ENCODE data around the gene CNGB1.
"Not testable (repeated sequence)": the region's sequence is repeated elsewhere in the genome, so short reads cannot be mapped to it uniquely, and the experiment has no call there.

Gene CNGB1

DNA sequence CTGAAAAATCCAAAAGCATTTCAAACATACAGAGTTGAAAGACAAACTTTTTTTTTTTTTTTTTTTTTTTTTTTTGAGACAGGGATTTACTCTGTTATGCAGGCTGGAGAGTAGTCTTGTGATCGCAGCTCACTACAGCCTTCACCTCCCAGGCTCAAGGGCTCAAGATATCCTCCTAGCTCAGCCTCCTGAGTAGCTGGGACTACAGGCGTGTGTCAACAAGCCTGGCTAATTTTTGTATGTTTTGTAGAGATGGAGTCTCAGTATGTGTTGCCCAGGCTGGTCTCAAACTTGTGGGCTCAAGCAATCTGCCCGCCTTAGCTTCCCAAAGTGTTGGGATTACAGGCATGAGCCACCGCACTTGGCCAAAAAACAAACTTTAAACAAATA is 104.4 kb downstream of the CNGB1 start:
- DNase-seq (ENCODE audit: low read depth in 2 of 3, low spot score in 2 of 3): no peak

DNA sequence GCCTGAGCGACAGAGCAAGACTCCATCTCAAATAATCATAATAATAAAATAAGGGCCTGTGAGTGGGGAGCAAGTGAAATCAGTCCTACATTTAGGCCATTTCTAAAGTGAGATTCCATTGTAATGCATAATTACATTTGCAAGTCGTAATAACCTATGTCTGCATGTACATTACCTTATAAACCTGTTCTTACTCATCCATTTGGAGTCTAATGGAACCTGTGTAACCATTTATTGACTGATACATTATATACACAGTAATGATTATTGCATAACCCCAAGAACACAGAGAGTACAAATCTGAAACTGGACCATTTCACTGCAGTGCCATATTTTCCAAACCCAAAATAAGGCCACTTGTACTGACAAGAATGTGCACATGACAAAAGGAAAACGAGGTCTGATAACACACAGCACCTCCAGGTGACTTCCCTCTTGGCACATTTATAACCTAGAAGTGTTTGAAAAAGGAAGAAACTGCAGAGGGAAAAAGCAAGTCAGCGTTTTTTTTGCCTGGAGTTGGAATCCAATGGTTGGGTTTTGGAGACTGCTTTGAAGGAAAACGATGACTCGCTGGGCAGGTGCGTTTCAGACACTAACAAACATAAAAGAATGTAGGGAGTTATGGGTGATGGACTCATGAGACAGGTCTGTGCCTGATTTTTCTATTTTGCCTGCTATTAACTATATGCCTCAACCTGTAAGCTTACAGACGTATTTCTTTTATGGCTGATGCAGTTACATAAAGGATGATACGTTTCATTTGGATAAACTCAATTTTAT is 105.0 kb downstream of the CNGB1 start:
- no peak for DNase-seq (ENCODE audit: low read depth in 2 of 3, low spot score in 2 of 3)

DNA sequence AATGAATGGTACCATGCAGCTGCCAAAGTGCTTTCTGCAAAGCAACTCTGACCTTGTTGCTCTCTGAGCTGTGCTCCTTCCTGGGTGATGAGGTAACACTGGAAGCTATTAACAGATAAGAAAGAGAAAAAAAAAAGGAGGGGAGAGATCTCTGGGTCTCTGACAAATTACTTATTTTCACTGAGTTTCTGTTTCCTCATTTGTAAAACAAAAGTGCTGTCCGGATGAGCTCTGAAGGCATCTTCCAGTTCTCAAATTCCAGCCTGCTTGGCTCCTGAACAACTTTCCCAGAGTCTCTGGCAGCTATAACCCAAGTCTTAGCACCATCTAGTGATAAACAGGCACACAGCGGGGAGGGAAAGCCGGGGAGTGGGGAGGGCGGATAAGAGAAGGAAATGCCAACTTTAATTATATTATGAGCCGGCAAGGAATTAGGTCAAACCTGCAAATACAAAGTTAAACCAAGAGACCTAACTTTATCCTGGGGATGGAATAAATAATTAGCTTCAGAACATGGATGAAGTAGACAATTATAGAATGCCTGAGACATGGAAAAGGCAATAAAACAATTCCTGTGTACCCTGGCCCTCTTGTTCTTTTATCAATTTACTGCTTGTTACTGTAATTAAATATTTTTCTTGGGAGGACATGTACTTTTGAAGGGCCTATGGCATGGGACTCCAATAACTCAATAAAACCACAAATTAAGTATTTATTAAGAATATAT is 107.3 kb downstream of the CNGB1 start:
- no peak for DNase-seq (ENCODE audit: low read depth in 2 of 3, low spot score in 2 of 3)

DNA sequence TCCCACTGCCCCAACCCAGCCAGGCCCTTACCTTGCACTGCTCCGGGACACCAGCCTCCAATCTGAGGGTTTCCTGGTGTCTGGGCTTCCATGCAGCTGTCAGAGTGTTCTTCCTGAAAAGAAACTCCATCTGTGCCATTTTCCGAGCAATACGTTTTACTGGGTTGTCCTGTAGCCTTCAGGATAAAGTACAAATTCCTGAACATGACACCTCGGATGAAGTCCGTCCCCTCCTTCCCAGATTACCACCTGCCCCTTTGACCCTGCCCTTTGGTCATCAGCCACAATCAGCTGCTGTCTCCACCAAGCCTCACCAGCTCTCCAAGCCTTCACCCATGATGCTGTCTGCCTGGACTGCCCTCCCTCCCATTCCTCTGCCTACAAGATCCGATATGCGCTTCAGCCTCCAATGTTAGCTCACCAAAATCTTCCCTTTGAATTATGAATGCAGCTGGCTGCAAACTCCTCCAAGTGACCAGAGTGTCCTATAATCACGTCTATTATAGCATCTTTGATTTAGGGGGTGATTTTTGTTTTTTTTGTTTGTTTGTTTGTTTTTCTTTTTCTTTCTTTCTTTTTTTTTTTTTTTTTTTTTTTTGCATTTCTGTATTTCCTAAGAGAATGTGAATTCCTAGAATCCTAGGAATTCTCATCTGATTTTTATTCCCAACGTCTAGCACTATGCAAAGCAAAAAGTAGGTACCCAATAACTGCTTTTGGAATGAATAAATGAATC is 108.1 kb downstream of the CNGB1 start:
- DNase-seq (ENCODE audit: low read depth in 2 of 3, low spot score in 2 of 3): no peak

DNA sequence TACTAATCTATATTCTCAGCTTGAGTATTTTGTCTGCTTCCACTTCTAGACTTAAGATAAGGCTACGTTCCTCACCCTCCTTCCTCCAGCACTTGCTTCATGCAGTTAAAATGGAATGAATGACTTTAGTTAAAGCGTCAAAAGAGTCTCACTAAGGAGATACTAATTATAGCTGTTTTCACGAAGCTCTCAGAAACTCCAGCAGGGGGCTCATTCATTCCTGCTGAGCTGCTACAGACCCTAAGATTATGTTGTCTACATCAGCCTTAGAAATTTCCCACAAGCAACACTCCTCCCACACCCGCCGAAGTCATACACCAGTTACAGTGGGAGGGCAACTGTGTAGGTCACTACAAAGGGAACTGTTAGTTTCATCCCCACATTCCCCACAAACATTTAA is 111.6 kb downstream of the CNGB1 start:
- DNase-seq (ENCODE audit: low read depth in 2 of 3, low spot score in 2 of 3): no peak

DNA sequence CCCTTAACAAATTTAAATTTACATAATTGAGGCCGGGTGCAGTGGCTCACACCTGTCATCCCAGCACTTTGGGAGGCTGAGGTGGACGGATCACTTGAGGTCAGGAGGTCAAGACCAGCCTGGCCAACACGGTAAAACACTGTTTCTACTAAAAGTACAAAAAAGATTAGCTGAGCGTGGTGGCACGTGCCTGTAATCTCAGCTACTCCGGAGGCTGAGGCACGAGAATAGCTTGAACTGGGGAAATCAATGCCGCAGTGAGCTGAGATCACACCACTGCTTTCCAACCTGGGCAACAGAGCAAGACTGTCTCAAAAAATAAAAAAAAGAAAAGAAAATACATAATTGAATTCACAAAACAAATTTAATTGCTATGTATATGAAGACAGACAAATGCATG is 112.3 kb downstream of the CNGB1 start:
- DNase-seq (ENCODE audit: low read depth in 2 of 3, low spot score in 2 of 3): no peak

DNA sequence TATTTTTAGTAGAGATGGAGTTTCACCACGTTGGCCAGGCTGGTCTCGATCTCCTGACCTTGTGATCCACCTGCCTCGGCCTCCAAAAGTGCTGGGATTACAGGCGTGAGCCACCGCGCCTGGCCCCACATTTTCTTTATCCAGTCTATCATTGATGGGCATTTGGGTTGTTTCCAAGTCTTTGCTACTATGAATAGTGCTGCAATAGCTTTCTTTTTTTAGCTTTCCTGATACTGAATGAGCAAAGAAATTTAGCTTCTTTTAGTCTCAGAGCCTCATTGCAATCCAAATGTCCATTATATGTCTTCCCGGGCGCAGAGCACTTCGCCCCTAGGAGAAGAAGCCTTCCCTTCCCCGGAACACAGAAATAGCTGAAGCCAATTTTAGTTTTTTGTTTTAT is 112.9 kb downstream of the CNGB1 start:
- not testable (repeated sequence) for DNase-seq (ENCODE audit: low read depth in 2 of 3, low spot score in 2 of 3)

DNA sequence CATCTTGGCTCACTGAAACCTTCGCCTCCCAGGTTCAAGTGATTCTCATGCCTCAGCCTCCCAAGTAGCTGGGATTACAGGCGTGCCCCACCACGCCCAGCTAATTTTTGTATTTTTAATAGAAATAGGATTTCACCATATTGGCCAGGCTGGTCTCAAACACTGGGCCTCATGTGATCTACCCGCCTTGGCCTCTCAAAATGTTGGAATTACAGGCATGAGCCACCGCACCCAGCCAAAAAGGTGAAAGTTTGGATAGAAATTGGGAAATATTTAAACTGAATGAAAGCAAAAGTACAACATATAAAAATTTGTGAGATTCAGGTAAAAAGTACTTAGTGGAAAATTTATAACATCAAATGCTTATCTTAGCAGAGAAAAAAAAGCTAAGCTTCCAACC is 115.7 kb downstream of the CNGB1 start:
- no peak for DNase-seq (ENCODE audit: low read depth in 2 of 3, low spot score in 2 of 3)

DNA sequence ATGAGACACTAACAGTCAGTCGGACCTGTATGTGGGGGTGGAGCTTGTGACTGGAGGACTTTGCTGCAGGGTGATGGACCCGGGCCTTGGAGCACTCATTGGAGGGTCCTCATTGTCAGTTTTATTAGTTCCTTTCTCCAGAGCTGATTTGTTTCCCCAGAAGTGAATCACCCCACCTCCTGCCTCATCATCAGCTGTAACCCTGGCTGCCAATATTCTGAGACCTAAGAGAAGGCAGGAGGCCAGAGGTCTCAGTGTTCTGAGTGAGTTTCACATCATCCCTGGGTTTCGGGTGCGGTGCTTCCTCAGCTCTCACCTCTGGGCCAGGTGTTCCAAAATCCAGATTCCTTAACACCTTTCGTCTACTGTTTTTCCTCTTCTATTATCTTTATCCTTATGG is 118.7 kb downstream of the CNGB1 start:
- DNase-seq (ENCODE audit: low read depth in 2 of 3, low spot score in 2 of 3): no peak

DNA sequence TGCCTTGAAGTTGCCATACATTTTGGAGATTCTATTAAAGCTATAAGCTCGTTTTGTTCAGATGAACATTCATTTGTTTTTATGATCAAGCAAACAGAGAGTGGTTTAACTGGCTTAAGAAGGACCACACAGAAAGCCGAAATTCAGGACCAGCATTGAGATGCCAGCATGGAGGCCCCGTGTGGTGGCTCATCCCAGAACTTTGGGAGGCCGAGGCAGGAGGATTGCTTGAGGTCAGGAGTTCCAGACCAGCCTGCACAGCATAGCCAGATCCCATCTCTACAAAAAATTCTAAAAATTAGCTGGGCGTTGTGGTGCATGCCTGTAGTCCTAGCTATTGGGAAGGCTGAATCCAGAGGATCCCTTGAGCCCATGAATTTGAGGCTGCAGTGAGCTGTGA is 122.7 kb downstream of the CNGB1 start:
- no peak for DNase-seq (ENCODE audit: low read depth in 2 of 3, low spot score in 2 of 3)

DNA sequence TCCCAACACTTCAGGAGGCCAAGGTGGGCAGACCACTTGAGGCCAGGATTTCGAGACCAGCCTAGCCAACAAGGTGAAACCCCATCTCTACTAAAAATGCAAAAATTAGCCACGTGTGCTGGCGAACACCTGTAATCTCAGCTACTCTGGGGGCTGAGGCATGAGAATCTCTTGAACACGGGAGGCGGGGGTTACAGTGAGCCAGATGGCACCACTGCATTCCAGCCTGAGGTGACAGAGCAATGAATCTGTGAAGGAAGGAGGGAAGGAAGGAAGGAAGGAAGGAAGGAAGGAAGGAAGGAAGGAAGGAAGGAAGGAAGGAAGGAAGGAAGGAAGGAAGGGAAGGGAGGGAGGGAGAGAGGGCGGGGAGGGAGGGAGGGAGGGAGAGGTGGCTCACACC is 124.0 kb downstream of the CNGB1 start:
- not testable (repeated sequence) for DNase-seq (ENCODE audit: low read depth in 2 of 3, low spot score in 2 of 3)

DNA sequence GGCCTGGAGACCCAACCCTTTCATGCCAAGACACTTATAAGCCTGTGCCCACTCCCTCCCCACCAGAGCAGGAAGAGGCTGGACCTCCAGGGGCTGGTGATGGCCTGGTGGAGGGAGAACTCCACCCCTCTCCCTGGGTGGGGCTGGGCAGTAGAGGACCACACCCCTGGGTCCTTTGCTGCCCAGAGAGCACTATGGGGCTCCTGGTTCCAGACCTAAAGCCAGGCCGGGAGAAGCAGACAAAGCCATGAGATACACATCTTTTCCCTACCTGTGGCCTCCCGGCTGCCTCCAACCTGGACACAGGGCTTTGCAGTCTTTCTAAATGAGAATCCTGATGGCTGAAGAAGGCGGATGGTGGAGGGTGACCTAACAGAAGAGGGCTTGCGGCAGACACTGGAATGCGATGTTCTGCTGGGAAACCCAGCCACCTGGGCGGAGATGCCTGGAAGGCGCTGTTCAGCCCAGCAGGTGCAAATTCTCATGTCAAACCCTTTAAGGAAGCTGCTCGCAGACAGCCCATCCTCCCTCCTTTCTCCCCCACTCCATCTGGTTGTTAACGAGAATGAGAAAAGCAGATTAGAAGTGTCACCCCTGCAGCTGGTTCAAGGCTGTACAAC is 124.7 kb downstream of the CNGB1 start:
- DNase-seq (ENCODE audit: low read depth in 2 of 3, low spot score in 2 of 3): no peak

DNA sequence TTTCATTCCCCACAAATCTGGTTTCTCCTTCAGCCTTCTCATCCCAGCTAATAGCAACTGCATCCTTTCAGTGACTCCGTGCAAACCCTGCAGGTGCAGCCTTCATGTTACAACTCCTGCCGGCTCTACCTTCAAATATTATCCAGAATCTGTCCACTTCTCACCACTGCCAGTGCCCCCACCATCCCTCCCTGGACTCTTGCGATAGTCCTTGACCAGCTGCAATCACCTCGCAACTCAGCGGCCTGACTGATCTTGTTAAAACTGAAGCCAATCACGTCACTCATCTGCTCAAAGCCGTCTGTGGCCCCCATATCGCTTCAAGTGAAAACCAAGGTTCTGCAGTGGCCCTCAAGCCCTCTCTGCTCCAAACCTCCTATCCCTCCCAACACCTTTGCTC is 125.8 kb downstream of the CNGB1 start:
- no peak for DNase-seq (ENCODE audit: low read depth in 2 of 3, low spot score in 2 of 3)

DNA sequence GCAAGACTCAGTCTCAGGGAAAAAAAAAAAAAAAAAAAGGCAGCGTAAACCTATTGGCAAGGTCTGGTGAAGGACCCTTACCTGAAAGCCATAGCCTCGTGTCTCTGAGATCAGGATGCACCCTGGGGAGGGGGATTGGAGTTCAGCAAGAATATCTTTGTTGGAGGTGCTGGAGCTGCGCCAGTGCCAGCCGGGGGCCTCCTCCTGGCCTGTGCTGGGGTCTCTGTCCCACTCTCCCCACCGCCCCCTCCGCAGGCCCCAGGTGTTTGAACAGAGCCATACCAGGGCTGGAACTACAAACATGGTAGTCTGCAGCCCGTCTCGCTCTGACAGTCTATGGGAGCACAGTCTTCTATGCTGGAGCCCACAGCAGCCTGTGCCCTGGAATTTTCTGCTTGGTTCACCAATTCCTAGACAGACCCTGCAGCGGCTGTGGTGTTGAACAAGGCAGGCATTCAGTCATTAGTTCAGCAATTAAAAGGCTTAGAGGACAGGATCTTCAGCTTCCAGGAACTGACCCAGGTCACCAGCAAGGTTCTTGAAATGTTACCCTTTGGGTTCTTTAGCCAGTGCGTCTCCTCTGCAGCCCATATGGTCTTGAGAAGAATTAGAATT is 126.4 kb downstream of the CNGB1 start:
- no peak for DNase-seq (ENCODE audit: low read depth in 2 of 3, low spot score in 2 of 3)

DNA sequence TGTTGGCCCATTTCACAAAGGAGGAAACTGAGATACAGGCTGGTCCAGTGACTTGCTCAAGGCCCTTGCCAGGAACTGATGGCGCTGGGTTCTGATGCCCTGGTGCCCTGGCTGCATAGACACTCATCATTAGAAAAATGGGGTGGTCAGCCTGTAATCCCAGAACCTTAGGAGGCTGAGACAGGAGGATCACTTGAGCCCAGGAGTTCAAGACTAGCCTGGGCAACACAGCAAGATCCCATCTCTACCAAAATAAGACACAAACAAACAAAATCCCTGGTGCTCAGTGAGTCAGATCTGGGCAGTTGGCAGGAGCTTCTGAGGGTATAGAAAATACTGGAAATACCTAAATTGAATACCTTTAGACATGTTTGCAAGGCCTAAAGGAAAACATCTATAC is 127.5 kb downstream of the CNGB1 start:
- DNase-seq (ENCODE audit: low read depth in 2 of 3, low spot score in 2 of 3): no peak

DNA sequence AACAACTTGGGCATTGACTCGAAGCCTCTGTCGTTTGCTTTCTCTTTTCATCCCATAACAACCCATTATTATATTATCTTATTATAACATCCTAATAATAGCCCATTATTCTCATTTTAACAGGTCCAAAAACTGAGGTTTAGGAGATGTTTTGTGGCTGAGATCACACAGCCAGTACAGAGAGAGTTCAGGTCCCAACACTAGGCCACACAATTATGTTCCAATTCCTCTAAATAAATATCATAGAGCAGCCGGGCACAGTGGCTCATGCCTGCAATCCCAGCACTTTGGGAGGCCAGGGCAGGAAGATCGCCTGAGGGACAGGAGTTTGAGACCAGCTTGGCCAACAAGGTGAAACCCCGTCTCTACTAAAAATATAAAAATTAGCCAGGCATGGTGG is 128.3 kb downstream of the CNGB1 start:
- DNase-seq (ENCODE audit: low read depth in 2 of 3, low spot score in 2 of 3): no peak

DNA sequence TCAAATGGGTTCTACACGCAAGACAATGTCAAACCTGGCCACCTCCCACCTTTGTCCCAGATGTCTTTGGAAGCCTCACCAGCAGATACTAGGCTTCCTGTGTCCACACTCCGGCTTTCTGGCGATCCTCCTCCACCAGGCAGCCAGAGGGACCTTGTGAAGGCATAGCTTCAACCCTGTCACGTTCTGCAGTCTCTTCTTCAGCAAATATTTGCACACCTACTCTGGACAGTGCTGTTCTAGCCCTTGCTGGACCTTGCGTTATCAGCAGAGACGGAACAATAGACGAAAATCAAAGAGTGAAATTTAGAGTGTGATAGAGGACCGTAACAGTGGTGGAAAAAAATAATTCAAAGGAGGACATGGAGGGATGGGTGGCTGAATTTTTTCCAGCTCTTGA is 130.1 kb downstream of the CNGB1 start:
- DNase-seq (ENCODE audit: low read depth in 2 of 3, low spot score in 2 of 3): no peak

DNA sequence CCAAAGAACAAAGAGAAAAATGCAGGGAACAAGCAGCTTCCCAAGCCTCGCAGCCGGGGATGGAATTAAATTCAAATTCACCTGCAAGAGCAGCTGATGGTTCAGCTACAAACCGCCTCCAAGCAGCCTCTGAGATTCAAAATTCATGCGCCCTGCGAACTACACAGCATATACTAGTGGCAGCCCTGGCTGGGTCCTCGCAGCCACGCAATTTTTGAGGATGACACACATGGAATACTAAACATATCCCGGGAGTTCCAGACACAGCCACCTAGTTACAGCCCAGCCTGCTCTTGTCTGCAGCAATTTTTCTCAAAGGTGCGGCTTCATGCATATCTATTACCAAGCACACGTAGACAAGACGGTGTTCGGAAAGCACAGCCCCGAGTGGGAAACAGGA is 132.8 kb downstream of the CNGB1 start:
- DNase-seq (ENCODE audit: low read depth in 2 of 3, low spot score in 2 of 3): no peak

DNA sequence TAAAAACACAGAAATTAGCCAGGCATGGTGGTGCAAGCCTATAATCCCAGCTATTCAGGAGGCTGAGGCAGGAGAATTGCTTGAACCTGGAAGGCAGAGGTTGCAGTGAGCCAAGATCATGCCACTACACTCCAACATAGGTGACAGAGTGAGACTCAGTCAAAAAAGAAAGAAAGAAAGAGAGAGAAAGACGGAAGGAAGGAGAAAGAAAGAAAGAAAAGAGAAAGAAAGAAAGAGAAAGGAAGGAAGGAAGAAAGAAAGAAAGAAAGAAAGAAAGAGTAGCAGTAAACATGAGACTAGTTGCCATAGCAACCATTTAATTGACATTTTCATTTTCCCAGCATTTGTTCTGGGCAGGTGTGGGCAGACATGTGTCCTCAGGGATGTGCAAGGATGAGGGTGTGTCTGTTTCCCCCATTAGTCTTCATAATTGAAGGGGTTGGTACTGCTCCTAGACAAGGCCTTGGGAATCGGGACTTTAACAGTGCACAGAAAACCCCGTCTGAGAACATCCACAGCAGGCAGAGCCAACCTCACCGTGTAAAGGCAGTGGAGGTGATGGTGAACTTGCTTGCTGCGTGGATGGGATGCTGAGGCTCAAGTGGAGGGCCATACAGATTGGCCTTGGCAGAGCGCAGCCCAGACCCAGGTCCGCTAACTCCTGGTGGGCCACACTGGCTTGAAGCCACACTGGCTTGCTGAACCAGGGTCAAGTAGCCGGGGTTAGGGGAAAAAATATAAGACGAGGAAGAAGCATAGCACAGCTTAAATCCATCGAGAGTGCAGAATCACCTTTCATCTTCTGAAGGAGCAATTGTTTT is 133.4 kb downstream of the CNGB1 start:
- DNase-seq (ENCODE audit: low read depth in 2 of 3, low spot score in 2 of 3): no peak

DNA sequence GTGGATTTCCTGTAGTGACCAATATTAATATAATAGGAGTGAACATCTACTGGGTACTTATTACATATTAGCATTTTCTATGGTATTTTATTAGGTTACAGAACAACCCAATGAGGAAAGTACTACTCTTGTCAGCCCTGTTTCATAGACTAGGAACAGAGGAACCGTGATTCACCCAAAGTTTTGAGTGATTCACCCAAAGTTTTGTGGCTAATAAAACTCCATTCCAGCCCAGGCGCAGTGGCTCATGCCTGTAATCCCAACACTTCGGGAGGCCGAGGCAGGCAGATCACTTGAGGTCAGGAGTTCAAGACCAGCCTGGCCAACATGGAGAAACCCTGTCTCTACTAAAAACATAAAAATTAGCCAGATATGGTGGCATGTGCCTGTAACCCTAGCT is 135.5 kb downstream of the CNGB1 start:
- not testable (repeated sequence) for DNase-seq (ENCODE audit: low read depth in 2 of 3, low spot score in 2 of 3)
